ENCODE measurements around the gene SIGLEC12. TPM values are rescaled to one million over a fixed set of nuclear protein-coding genes. Genes with fewer than 3 reads are reported as not detected.

Gene SIGLEC12
- polyA plus RNA-seq, 1 donor (not counting 4 experiments of a cell fraction or from before 2014, with no cell fraction given): not detected

- Histone ChIP-seq H3K27me3 (ENCODE audit: control insufficient read depth, extremely low read depth, insufficient read depth, low read length) (no peaks in the 10 kb centered on the region), H4K20me1 (ENCODE audit: control insufficient read depth, extremely low read depth, insufficient read depth, low read length) (no peaks in the 10 kb centered on the region), H2AFZ (ENCODE audit: control insufficient read depth, low read length) (no peak overlapping the region), H3K9me3 (ENCODE audit: control insufficient read depth, low read depth, low read length) (no peaks in the 10 kb centered on the region), H3K4me1 (ENCODE audit: control insufficient read depth, extremely low read depth, insufficient read depth, low read length) (no peaks in the 10 kb centered on the region), H3K36me3 (ENCODE audit: control insufficient read depth in 2 of 2, extremely low read depth in 1 of 2, insufficient read depth in 2 of 2, low read length in 2 of 2) (no peaks in the 10 kb centered on the region), H3K4me2 (ENCODE audit: control insufficient read depth, extremely low read depth, insufficient read depth, low read depth, low read length) (no peak overlapping the region), H3K9ac (ENCODE audit: control insufficient read depth, extremely low read depth, insufficient read depth, low read length) (no peak overlapping the region), H3K27ac (ENCODE audit: control insufficient read depth, insufficient read depth, low read length) (no peak overlapping the region), H3K79me2 (ENCODE audit: control insufficient read depth, insufficient read depth, low read length) (no peaks in the 10 kb centered on the region), H3K4me3 (ENCODE audit: control insufficient read depth in 2 of 3, extremely low read depth in 1 of 3, insufficient read depth in 2 of 3, low read depth in 1 of 3, low read length in 3 of 3) (no peak overlapping the region), H3K9me1 (ENCODE audit: control insufficient read depth, extremely low read depth, insufficient read depth, low read length) (no peaks in the 10 kb centered on the region)
- TF ChIP-seq EZH2 (IDR thresholded peaks at IDR 0.05; ENCODE audit: low read length) (no peak), CTCF (optimal IDR thresholded peaks at IDR 0.05 in 1 of 3, IDR thresholded peaks at IDR 0.05 in 1 of 3, conservative IDR thresholded peaks at IDR 0.05 in 1 of 3; ENCODE audit: extremely low read depth in 1 of 3, insufficient read depth in 2 of 3, low read length in 3 of 3) (no peak)
- DNase-seq (ENCODE audit: low read depth, low spot score) (no peak), FAIRE-seq (no peak)
- dilution Hi-C loops (cut with MboI; ENCODE audit: extremely low pct_ligation_motif_present, low sequenced_read_pairs): no loop called here
These were observed 44.1 kb downstream of the SIGLEC12 start for GRCh38 chr19:51457351-51458013.

- H3K4me3 ChIP-seq (ENCODE audit: control insufficient read depth in 2 of 3, extremely low read depth in 1 of 3, insufficient read depth in 2 of 3, low read depth in 1 of 3, low read length in 3 of 3): no peak overlapping the region
- dilution Hi-C loops (cut with MboI; ENCODE audit: extremely low pct_ligation_motif_present, low sequenced_read_pairs): no loop called here
- no peaks in the 10 kb centered on the region for H3K4me1 ChIP-seq (ENCODE audit: control insufficient read depth, extremely low read depth, insufficient read depth, low read length)
- H3K27me3 ChIP-seq (ENCODE audit: control insufficient read depth, extremely low read depth, insufficient read depth, low read length): no peaks in the 10 kb centered on the region
- TF ChIP-seq EZH2 (IDR thresholded peaks at IDR 0.05; ENCODE audit: low read length) (no peak), CTCF (optimal IDR thresholded peaks at IDR 0.05 in 1 of 3, IDR thresholded peaks at IDR 0.05 in 1 of 3, conservative IDR thresholded peaks at IDR 0.05 in 1 of 3; ENCODE audit: extremely low read depth in 1 of 3, insufficient read depth in 2 of 3, low read length in 3 of 3) (no peak)
- no peaks in the 10 kb centered on the region for H4K20me1 ChIP-seq (ENCODE audit: control insufficient read depth, extremely low read depth, insufficient read depth, low read length)
- no peaks in the 10 kb centered on the region for H3K9me1 ChIP-seq (ENCODE audit: control insufficient read depth, extremely low read depth, insufficient read depth, low read length)
- FAIRE-seq: no peak
- no peak overlapping the region for H3K27ac ChIP-seq (ENCODE audit: control insufficient read depth, insufficient read depth, low read length)
- H2AFZ ChIP-seq (ENCODE audit: control insufficient read depth, low read length): no peak overlapping the region
- no peak overlapping the region for H3K9ac ChIP-seq (ENCODE audit: control insufficient read depth, extremely low read depth, insufficient read depth, low read length)
- H3K79me2 ChIP-seq (ENCODE audit: control insufficient read depth, insufficient read depth, low read length): no peaks in the 10 kb centered on the region
- no peaks in the 10 kb centered on the region for H3K36me3 ChIP-seq (ENCODE audit: control insufficient read depth in 2 of 2, extremely low read depth in 1 of 2, insufficient read depth in 2 of 2, low read length in 2 of 2)
- no peak overlapping the region for H3K4me2 ChIP-seq (ENCODE audit: control insufficient read depth, extremely low read depth, insufficient read depth, low read depth, low read length)
- no peaks in the 10 kb centered on the region for H3K9me3 ChIP-seq (ENCODE audit: control insufficient read depth, low read depth, low read length)
- no peak for DNase-seq (ENCODE audit: low read depth, low spot score)
These were observed 44.9 kb downstream of the SIGLEC12 start for GRCh38 chr19:51456541-51457290.

Measured in keratinocyte (primary cell).